Measurements from ENCODE around the gene FLOT2.

DNA sequence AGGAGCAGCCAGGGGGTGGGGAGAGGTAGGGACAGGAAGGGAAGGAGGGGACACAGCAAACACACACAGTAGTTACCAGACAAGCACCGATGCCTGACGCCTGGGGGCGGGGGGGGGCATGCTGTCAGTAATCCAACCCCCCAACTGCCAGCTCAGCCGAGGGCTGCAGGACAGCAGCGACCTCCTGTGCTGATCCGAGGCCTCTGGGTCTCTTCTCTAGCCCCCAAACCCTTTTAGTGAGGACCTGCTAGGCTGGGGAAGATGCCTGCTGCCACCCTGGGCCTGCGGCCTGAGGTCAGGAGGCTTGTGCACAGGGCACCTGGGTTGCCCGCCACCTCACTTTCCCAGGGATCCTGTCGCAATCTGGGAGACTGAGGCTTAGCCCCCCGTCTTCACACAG is 11.6 kb downstream of the FLOT2 start:
- TF ChIP-seq, protein P1, sequence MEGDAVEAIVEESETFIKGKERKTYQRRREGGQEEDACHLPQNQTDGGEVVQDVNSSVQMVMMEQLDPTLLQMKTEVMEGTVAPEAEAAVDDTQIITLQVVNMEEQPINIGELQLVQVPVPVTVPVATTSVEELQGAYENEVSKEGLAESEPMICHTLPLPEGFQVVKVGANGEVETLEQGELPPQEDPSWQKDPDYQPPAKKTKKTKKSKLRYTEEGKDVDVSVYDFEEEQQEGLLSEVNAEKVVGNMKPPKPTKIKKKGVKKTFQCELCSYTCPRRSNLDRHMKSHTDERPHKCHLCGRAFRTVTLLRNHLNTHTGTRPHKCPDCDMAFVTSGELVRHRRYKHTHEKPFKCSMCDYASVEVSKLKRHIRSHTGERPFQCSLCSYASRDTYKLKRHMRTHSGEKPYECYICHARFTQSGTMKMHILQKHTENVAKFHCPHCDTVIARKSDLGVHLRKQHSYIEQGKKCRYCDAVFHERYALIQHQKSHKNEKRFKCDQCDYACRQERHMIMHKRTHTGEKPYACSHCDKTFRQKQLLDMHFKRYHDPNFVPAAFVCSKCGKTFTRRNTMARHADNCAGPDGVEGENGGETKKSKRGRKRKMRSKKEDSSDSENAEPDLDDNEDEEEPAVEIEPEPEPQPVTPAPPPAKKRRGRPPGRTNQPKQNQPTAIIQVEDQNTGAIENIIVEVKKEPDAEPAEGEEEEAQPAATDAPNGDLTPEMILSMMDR (optimal IDR thresholded peaks at IDR 0.05 in 1 of 3, IDR thresholded peaks at IDR 0.05 in 1 of 3, conservative IDR thresholded peaks at IDR 0.05 in 1 of 3; ENCODE audit: extremely low read depth in 1 of 3, insufficient read depth in 2 of 3, low read length in 3 of 3) = no peak
- no peak for TF ChIP-seq EZH2 (IDR thresholded peaks at IDR 0.05; ENCODE audit: low read length)

Data from keratinocyte (primary cell).